GM12801 (cell line): ENCODE measurements around the gene TCTN2.

Source experiments
- CTCF ChIP-seq: IDR thresholded peaks from one replicate; pipeline ENCODE4 v1.5.1; 2011; ENCODE audit warnings: control low read depth; ENCODE audit not compliant: insufficient read length; ENCODE audit errors: extremely low read depth

The TCTN2 gene

GRCh38 chr12:123670882-123671728, at the start of gene TCTN2:
TSS of gene TCTN2 (plus strand) at chr12:123671113. CDS start at chr12:123671241, 128 bp downstream.
- no peak for TF ChIP-seq CTCF

GRCh38 chr12:123621619-123622530, 49.0 kb upstream of the TCTN2 start:
- no peak for TF ChIP-seq CTCF

GRCh38 chr12:123633379-123634141, 37.4 kb upstream of the TCTN2 start, which contains the start of the genes EIF2B1 and GTF2H3:
TSS of gene EIF2B1 (minus strand) at chr12:123633686. CDS start at chr12:123633557, 129 bp downstream.
TSS of gene GTF2H3 (plus strand) at chr12:123633829. CDS start at chr12:123633860, 31 bp downstream.
- TF ChIP-seq CTCF, result no peak

GRCh38 chr12:123634142-123634561, 36.8 kb upstream of the TCTN2 start:
- TF ChIP-seq CTCF, result no peak

GRCh38 chr12:123643911-123644310, 27.0 kb upstream of the TCTN2 start:
- no peak for TF ChIP-seq CTCF

GRCh38 chr12:123645380-123645779, 25.5 kb upstream of the TCTN2 start:
- no peak for TF ChIP-seq CTCF

GRCh38 chr12:123645878-123646277, 25.0 kb upstream of the TCTN2 start:
- TF ChIP-seq CTCF, result no peak
